Peyer's patch (tissue), 4 donors: ENCODE results near the gene NBPF4.
"Not testable (repeated sequence)": the region's sequence is repeated elsewhere in the genome, so short reads cannot be mapped to it uniquely, and the experiment has no call there.

Experiments used
- CTCF ChIP-seq, 6 experiments: fragments of 450-650 bp in 4 of 6; fragments of 200-600 bp in 2 of 6; sonication (generic) in 1 of 6; IDR thresholded peaks; one replicate each; pipeline ENCODE4 v1.5.1; 2017 to 2019; ENCODE audit warnings: antibody characterized with exemption in 6 of 6, mild to moderate bottlenecking in 3 of 6, moderate library complexity in 1 of 6
- POLR2A ChIP-seq, 2 donors: fragments of 450-650 bp; IDR thresholded peaks; one replicate each; pipeline ENCODE4 v1.5.1; 2017; ENCODE audit warnings: antibody characterized with exemption in 2 of 2, mild to moderate bottlenecking in 2 of 2, moderate library complexity in 2 of 2

GRCh38 chr1:108232183-108232582 lies 11.7 kb downstream of the NBPF4 start:
- TF ChIP-seq POLR2A, CTCF (IDR thresholded peaks at IDR 0.05): not testable (repeated sequence)
